H9 (cell line): ENCODE measurements around the gene SCRG1. TPM values are rescaled to one million over a fixed set of nuclear protein-coding genes. Genes with fewer than 3 reads are reported as not detected.

Experiments used
- DNase-seq: peaks from one replicate; pipeline ENCODE4 v3.0.0-alpha.2; 2017
- H2AFZ ChIP-seq: one replicate; pipeline ENCODE4 v1.6.1; 2013; ENCODE audit warnings: mild to moderate bottlenecking, low read length, control low read depth, moderate library complexity
- H2AK5ac ChIP-seq: 2 replicates; pipeline ENCODE4 v1.6.1; 2013; ENCODE audit warnings: low read length, control low read depth, mixed read lengths; ENCODE audit not compliant: insufficient read length
- H2BK120ac ChIP-seq: one replicate; pipeline ENCODE4 v1.6.1; 2013; ENCODE audit warnings: low read depth, mild to moderate bottlenecking, low read length, control low read depth, inconsistent platforms; ENCODE audit not compliant: poor library complexity, severe bottlenecking
- H2BK12ac ChIP-seq: 2 replicates; pipeline ENCODE4 v1.6.1; 2013; ENCODE audit warnings: low read length, control low read depth, mixed read lengths, low read depth; ENCODE audit not compliant: insufficient read length
- H2BK15ac ChIP-seq: 2 replicates; pipeline ENCODE4 v1.6.1; 2013; ENCODE audit warnings: low read depth, low read length, control low read depth
- H2BK20ac ChIP-seq: one replicate; pipeline ENCODE4 v1.6.1; 2013; ENCODE audit warnings: low read depth, mild to moderate bottlenecking, low read length, control low read depth, inconsistent platforms; ENCODE audit not compliant: poor library complexity, severe bottlenecking
- H2BK5ac ChIP-seq: 2 replicates; pipeline ENCODE4 v1.6.1; 2013; ENCODE audit warnings: low read length, control low read depth, mixed read lengths; ENCODE audit not compliant: insufficient read length
- H3K14ac ChIP-seq: 2 replicates; pipeline ENCODE4 v1.6.1; 2013; ENCODE audit warnings: low read length, control low read depth; ENCODE audit not compliant: insufficient read depth
- H3K18ac ChIP-seq: 2 replicates; pipeline ENCODE4 v1.6.1; 2013; ENCODE audit warnings: low read depth, mild to moderate bottlenecking, mixed read lengths, low read length, control low read depth; ENCODE audit not compliant: insufficient read length
- H3K23ac ChIP-seq: 2 replicates; pipeline ENCODE4 v1.6.1; 2013; ENCODE audit warnings: low read length, control low read depth, mixed read lengths, low read depth; ENCODE audit not compliant: insufficient read length
- H3K23me2 ChIP-seq: 2 replicates; pipeline ENCODE4 v1.6.1; 2013; ENCODE audit warnings: low read depth, mild to moderate bottlenecking, mixed read lengths, low read length, control low read depth; ENCODE audit not compliant: insufficient read length, poor library complexity, severe bottlenecking
- H3K27ac ChIP-seq: 2 replicates; pipeline ENCODE4 v1.5.1; 2013; ENCODE audit warnings: low read length, control low read depth, mixed read lengths, low read depth; ENCODE audit not compliant: insufficient read length
- H3K27me3 ChIP-seq: 2 replicates; pipeline ENCODE4 v1.6.1; 2013; ENCODE audit warnings: low read length, control low read depth, inconsistent platforms; ENCODE audit not compliant: insufficient read depth
- H3K4ac ChIP-seq: 2 replicates; pipeline ENCODE4 v1.6.1; 2013; ENCODE audit warnings: low read depth, mild to moderate bottlenecking, control low read depth, inconsistent platforms, low read length, moderate library complexity
- H3K4me1 ChIP-seq: 2 replicates; pipeline ENCODE4 v1.6.1; 2013; ENCODE audit warnings: low read length, control low read depth, inconsistent platforms; ENCODE audit not compliant: insufficient read depth
- H3K4me2 ChIP-seq: 2 replicates; pipeline ENCODE4 v1.6.1; 2013; ENCODE audit warnings: low read length, control low read depth, mixed read lengths; ENCODE audit not compliant: insufficient read length, insufficient read depth
- H3K56ac ChIP-seq: 2 replicates; pipeline ENCODE4 v1.6.1; 2013; ENCODE audit warnings: low read depth, mild to moderate bottlenecking, mixed read lengths, low read length, control low read depth; ENCODE audit not compliant: insufficient read length
- H3K79me1 ChIP-seq: 2 replicates; pipeline ENCODE4 v1.6.1; 2013; ENCODE audit warnings: low read depth, mild to moderate bottlenecking, moderate library complexity, low read length, control low read depth, inconsistent platforms; ENCODE audit not compliant: insufficient read depth, poor library complexity, severe bottlenecking
- H3K79me2 ChIP-seq: 2 replicates; pipeline ENCODE4 v1.6.1; 2013; ENCODE audit warnings: low read length, control low read depth, inconsistent platforms; ENCODE audit not compliant: insufficient read depth
- H3K9ac ChIP-seq: 2 replicates; pipeline ENCODE4 v1.6.1; 2013; ENCODE audit warnings: low read length, control low read depth, mixed read lengths; ENCODE audit not compliant: insufficient read length; ENCODE audit errors: extremely low read depth
- H3K9me3 ChIP-seq: one replicate; pipeline ENCODE4 v1.6.1; 2013; ENCODE audit warnings: low read depth, low read length, inconsistent platforms; ENCODE audit not compliant: control insufficient read depth
- H3T11ph ChIP-seq: one replicate; pipeline ENCODE4 v1.6.1; 2013; ENCODE audit warnings: mild to moderate bottlenecking, low read length, control low read depth, inconsistent platforms
- H4K20me1 ChIP-seq: one replicate; pipeline ENCODE4 v1.6.1; 2013; ENCODE audit not compliant: control insufficient read depth, insufficient read length, insufficient read depth
- H4K5ac ChIP-seq: 2 replicates; pipeline ENCODE4 v1.6.1; 2013; ENCODE audit warnings: low read depth, mild to moderate bottlenecking, mixed read lengths, low read length, control low read depth; ENCODE audit not compliant: insufficient read length
- H4K8ac ChIP-seq: replicated peaks from 2 replicates; pipeline ENCODE4 v1.6.1; 2013; ENCODE audit warnings: low read length, control low read depth, mixed read lengths, low read depth; ENCODE audit not compliant: insufficient read length
- H4K91ac ChIP-seq: 2 replicates; pipeline ENCODE4 v1.6.1; 2013; ENCODE audit warnings: low read depth, mild to moderate bottlenecking, moderate library complexity, mixed read lengths, low read length, control low read depth; ENCODE audit not compliant: insufficient read length
- H3K27ac Mint-ChIP-seq, 3 experiments: 2 replicates in 2 of 3; 3 replicates in 1 of 3; pipeline ENCODE4 v1.8.0; 2020 to 2021; ENCODE audit warnings: mixed read lengths in 3 of 3, mild to moderate bottlenecking in 1 of 3, moderate library complexity in 1 of 3
- H3K27me3 Mint-ChIP-seq: 2 replicates; pipeline ENCODE4 v1.8.0; 2021; ENCODE audit warnings: low read depth, mild to moderate bottlenecking, moderate library complexity, mixed read lengths
- H3K36me3 Mint-ChIP-seq, 3 experiments: 2 replicates in 2 of 3; 3 replicates in 1 of 3; pipeline ENCODE4 v1.8.0; 2020 to 2021; ENCODE audit warnings: low read depth in 3 of 3, mixed read lengths in 3 of 3; ENCODE audit not compliant: insufficient read depth in 1 of 3
- H3K4me1 Mint-ChIP-seq, 2 experiments: 2 replicates each; pipeline ENCODE4 v1.8.0; 2020; ENCODE audit warnings: mixed read lengths in 2 of 2
- H3K4me3 Mint-ChIP-seq, 2 experiments: 2 replicates in 1 of 2; 3 replicates in 1 of 2; pipeline ENCODE4 v1.8.0; 2020 to 2021; ENCODE audit warnings: mild to moderate bottlenecking in 2 of 2, mixed read lengths in 2 of 2, moderate library complexity in 1 of 2
- H3K9me3 Mint-ChIP-seq, 2 experiments: 2 replicates in 1 of 2; 3 replicates in 1 of 2; pipeline ENCODE4 v1.8.0; 2020; ENCODE audit warnings: mild to moderate bottlenecking in 2 of 2, mixed read lengths in 2 of 2, moderate library complexity in 1 of 2
- WGBS: extraction: QIAGEN DNeasy Blood & Tissue Kit; methylation state at CpG from one replicate; pipeline ENCODE4 v1.1.7; 2013; ENCODE audit warnings: missing lambda C conversion rate, low lambda C conversion rate, mixed read lengths; ENCODE audit not compliant: insufficient read length; ENCODE audit errors: extremely low coverage; 5-methylcytosine and 5-hydroxymethylcytosine counted together
- total RNA-seq: library from RNA; stranded (reverse); gene quantifications from 2 replicates; pipeline ENCODE4 v1.2.1, GENCODE V29; 2021
- TF ChIP-seq, protein P1 (sequence below): fragments of 200-600 bp; sonication (generic); conservative IDR thresholded peaks from 3 replicates; pipeline ENCODE4 v1.8.0; 2021; ENCODE audit warnings: antibody characterized with exemption, mild to moderate bottlenecking

The SCRG1 gene
- total RNA-seq, 1 experiment from 2014 or later: not detected

DNA sequence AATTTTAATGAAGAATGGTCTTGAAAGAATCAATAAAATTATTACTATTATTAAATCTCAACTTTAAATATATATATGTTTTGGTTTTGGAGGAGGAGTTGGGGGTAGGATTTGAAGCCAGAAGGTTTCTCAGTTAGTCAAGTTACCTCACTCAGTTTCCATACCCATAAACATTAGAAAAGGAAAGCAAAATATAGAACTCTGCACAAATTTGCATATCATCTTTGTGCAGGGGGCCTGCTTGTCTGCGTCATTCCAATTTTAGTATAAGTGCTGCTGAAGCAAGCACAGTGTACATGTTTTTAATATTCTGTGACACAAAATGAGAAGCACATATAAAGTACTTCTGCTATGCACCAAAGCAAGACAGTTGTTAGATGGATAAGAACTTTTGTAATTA lies 47.5 kb upstream of the SCRG1 start:
- TF ChIP-seq, protein P1, sequence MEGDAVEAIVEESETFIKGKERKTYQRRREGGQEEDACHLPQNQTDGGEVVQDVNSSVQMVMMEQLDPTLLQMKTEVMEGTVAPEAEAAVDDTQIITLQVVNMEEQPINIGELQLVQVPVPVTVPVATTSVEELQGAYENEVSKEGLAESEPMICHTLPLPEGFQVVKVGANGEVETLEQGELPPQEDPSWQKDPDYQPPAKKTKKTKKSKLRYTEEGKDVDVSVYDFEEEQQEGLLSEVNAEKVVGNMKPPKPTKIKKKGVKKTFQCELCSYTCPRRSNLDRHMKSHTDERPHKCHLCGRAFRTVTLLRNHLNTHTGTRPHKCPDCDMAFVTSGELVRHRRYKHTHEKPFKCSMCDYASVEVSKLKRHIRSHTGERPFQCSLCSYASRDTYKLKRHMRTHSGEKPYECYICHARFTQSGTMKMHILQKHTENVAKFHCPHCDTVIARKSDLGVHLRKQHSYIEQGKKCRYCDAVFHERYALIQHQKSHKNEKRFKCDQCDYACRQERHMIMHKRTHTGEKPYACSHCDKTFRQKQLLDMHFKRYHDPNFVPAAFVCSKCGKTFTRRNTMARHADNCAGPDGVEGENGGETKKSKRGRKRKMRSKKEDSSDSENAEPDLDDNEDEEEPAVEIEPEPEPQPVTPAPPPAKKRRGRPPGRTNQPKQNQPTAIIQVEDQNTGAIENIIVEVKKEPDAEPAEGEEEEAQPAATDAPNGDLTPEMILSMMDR: no peak
- no peak overlapping the region for H3K23ac ChIP-seq
- Mint-ChIP-seq H3K36me3 (no peaks in the 10 kb centered on the region), H3K9me3 (no peaks in the 10 kb centered on the region), H3K4me1 (no peaks in the 10 kb centered on the region), H3K27me3 (no peaks in the 10 kb centered on the region), H3K27ac (no peak overlapping the region), H3K4me3 (no peak overlapping the region)
- H3K9ac ChIP-seq: no peak overlapping the region
- no peaks in the 10 kb centered on the region for H3K9me3 ChIP-seq
- no peak overlapping the region for H2BK5ac ChIP-seq
- no peak overlapping the region for H2BK15ac ChIP-seq
- no peak overlapping the region for H3K4me2 ChIP-seq
- H3K18ac ChIP-seq: no peak overlapping the region
- no peak overlapping the region for H4K8ac ChIP-seq
- H2BK120ac ChIP-seq: no peak overlapping the region
- no CpG with 5 or more reads among the region's 1 CpG for WGBS
- H3K56ac ChIP-seq: no peak overlapping the region
- no peak overlapping the region for H2AFZ ChIP-seq
- H4K91ac ChIP-seq: no peak overlapping the region
- no peak overlapping the region for H3K14ac ChIP-seq
- no peak overlapping the region for H3T11ph ChIP-seq
- no peaks in the 10 kb centered on the region for H3K23me2 ChIP-seq
- no peak overlapping the region for H3K27ac ChIP-seq
- no peaks in the 10 kb centered on the region for H3K4me1 ChIP-seq
- H2AK5ac ChIP-seq: no peak overlapping the region
- no peak for DNase-seq
- H2BK20ac ChIP-seq: no peak overlapping the region
- no peak overlapping the region for H2BK12ac ChIP-seq
- no peaks in the 10 kb centered on the region for H4K20me1 ChIP-seq
- no peak overlapping the region for H3K4ac ChIP-seq
- H3K79me1 ChIP-seq: no peaks in the 10 kb centered on the region
- H3K27me3 ChIP-seq: no peaks in the 10 kb centered on the region
- no peaks in the 10 kb centered on the region for H3K79me2 ChIP-seq
- H4K5ac ChIP-seq: no peak overlapping the region
